Right lobe of liver (tissue), 6 donors: Measurements from ENCODE around the gene CAPS. TPM values are rescaled to one million over a fixed set of nuclear protein-coding genes. Genes with fewer than 3 reads are reported as not detected.
A peak's percentile ranks its signal among the peaks of the same experiment; 100 is the strongest.

Source experiments
- ATAC-seq, 4 donors: fragments of 200-7000 bp; cut with Tn5 transposase; one replicate each; pipeline ENCODE4 v1.9.1; 2020; ENCODE audit warnings: mild to moderate bottlenecking in 4 of 4, moderate library complexity in 4 of 4
- DNase-seq, 3 donors: peaks; one replicate each; pipeline ENCODE4 v3.0.0-alpha.2; 2020
- H3K27ac ChIP-seq, 3 donors: fragments of 200-600 bp; one replicate each; pipeline ENCODE4 v1.8.0; 2022
- H3K27me3 ChIP-seq, 2 donors: fragments of 200-600 bp; one replicate each; pipeline ENCODE4 v1.8.0; 2022
- H3K36me3 ChIP-seq, 4 donors: fragments of 200-600 bp; sonication (generic) in 1 of 4; one replicate each; pipeline versions ENCODE4 v1.5.1 to v1.8.0; 2017 to 2022; ENCODE audit warnings: control low read depth in 1 of 4
- H3K4me1 ChIP-seq, 4 donors: fragments of 200-600 bp; sonication (generic) in 1 of 4; one replicate each; pipeline versions ENCODE4 v1.5.1 to v1.8.0; 2017 to 2022; ENCODE audit warnings: control low read depth in 1 of 4
- H3K4me3 ChIP-seq, 3 donors: fragments of 200-600 bp; one replicate each; pipeline ENCODE4 v1.8.0; 2022
- H3K9me3 ChIP-seq, 4 donors: fragments of 200-600 bp; sonication (generic) in 1 of 4; one replicate each; pipeline versions ENCODE4 v1.5.1 to v1.8.0; 2017 to 2022; ENCODE audit warnings: control low read depth in 1 of 4
- POLR2A ChIP-seq: fragments of 450-650 bp; IDR thresholded peaks from one replicate; pipeline ENCODE4 v1.6.1; 2017; ENCODE audit warnings: antibody characterized with exemption, mild to moderate bottlenecking
- WGBS: methylation state at CpG from one replicate; pipeline ENCODE4 v1.1.6; 2018; ENCODE audit warnings: low coverage, low lambda C conversion rate; ENCODE audit not compliant: insufficient coverage; ENCODE audit errors: missing lambda C conversion rate; 5-methylcytosine and 5-hydroxymethylcytosine counted together
- intact Hi-C, 2 donors: fragments of 100-400 bp; cut with DNase I; formaldehyde crosslinking; loops; one replicate each; pipeline versions ENCODE4 v1.11.2 to v1.14.1; 2022
- total RNA-seq, 6 experiments: library from RNA; depleted of rRNA in 2 of 6; stranded (reverse); fragments of >200 nt in 2 of 6; fragmentation: NEBNext Ultra II Directional in 3 of 6; extraction: Animal tissue kit (Norgen Biotek cat#: 25700) in 3 of 6; gene quantifications; one replicate each; pipeline versions ENCODE4 v1.1.0 to v1.2.4, GENCODE V29; 2016 to 2023
- TF ChIP-seq, protein P1 (sequence below), 4 donors: fragments of 200-600 bp in 3 of 4; fragments of 450-650 bp in 1 of 4; IDR thresholded peaks; one replicate each; pipeline versions ENCODE4 v1.5.1 to v1.8.0; 2016 to 2022; ENCODE audit warnings: antibody characterized with exemption in 4 of 4, mild to moderate bottlenecking in 2 of 4
- donor health status: DM: no; HTN: yes; CAD: no.
- donor health status: DM: no; HTN: no; CAD: no.
- donor health status: DM: no; HTN: no; CAD: no.
- donor health status: DM: no; HTN: yes; CAD: no.
- donor health status: DM: no; HTN: yes; CAD: no.

CAPS gene
- total RNA-seq, 6 experiments from 2014 or later, result 1.1 to 7.9 (median 5.0) TPM

DNA sequence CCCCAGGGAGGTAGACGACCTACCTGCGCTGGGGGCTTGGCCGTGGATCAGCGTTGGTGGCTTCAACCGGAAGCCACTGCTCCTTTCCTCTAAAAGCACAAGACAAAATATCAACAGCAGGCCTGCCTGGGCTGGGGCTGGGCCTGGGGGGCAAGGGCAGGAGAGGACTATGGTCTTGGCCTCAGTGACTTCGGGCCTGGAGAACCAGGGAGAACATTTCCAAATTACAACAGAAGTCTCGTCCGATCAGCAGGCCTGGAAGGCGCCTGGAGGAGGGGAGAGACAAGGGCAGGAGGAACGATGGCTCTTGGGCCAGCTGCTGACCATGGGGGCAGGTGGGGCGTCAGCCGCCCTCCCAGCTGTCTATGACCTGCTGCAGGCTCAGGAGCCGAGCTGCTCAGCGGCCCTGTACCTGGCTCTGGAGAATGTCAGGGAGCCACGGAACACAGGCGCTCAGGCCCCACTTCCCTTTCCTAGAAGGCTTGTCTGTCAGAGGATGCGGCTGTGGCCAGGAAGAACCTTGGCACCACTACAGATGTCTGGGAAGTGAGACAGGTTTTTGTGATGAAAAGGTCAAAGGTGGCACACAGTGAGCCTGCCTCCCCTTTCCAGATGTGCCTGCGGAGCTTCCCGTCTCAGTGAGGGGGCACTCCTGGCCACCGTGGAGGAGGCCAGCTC, 19.5 kb downstream of the CAPS start:
- H3K27me3 ChIP-seq, result no peaks in the 10 kb centered on the region
- intact Hi-C loops, result no loop called here
- TF ChIP-seq POLR2A, result no peak
- TF ChIP-seq, protein P1, sequence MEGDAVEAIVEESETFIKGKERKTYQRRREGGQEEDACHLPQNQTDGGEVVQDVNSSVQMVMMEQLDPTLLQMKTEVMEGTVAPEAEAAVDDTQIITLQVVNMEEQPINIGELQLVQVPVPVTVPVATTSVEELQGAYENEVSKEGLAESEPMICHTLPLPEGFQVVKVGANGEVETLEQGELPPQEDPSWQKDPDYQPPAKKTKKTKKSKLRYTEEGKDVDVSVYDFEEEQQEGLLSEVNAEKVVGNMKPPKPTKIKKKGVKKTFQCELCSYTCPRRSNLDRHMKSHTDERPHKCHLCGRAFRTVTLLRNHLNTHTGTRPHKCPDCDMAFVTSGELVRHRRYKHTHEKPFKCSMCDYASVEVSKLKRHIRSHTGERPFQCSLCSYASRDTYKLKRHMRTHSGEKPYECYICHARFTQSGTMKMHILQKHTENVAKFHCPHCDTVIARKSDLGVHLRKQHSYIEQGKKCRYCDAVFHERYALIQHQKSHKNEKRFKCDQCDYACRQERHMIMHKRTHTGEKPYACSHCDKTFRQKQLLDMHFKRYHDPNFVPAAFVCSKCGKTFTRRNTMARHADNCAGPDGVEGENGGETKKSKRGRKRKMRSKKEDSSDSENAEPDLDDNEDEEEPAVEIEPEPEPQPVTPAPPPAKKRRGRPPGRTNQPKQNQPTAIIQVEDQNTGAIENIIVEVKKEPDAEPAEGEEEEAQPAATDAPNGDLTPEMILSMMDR (IDR thresholded peaks at IDR 0.05), result no peak
- no peaks in the 10 kb centered on the region for H3K9me3 ChIP-seq
- no peak for ATAC-seq
- DNase-seq, result no peak
- no peak overlapping the region for H3K27ac ChIP-seq
- H3K36me3 ChIP-seq, result peaks cover 0 to 36% (median 8%) of the 10 kb centered on the region in 4 donors
- no peak overlapping the region for H3K4me3 ChIP-seq
- H3K4me1 ChIP-seq, result peaks cover 0 to 28% (median 14%) of the 10 kb centered on the region in 4 donors
- WGBS, result 54% methylated on average over 4 of the region's 20 CpGs

DNA sequence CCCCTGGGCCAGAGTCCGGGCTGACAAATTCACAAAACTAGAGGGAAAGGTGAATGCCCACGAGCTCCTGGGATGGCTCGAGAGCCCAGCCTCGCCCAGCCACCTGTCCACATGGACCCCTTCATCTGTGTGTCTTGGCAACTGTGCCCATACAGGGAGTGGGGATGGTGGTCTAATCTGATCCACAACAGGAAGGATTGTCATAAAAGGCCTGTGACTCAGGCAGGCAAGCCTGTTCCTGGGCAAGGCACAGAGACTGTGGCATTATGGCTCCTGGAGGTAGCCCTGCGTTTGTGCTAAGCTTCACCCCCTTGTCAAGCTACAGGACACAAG, 20.0 kb downstream of the CAPS start:
- Histone ChIP-seq H3K4me1 (peaks cover 0 to 28% (median 14%) of the 10 kb centered on the region in 4 donors), H3K4me3 (no peak overlapping the region), H3K27me3 (no peaks in the 10 kb centered on the region), H3K36me3 (peaks cover 0 to 31% (median 4%) of the 10 kb centered on the region in 4 donors), H3K27ac (no peak overlapping the region), H3K9me3 (no peaks in the 10 kb centered on the region)
- intact Hi-C loops, result no loop called here
- whole genome bisulfite sequencing, result 23% methylated on average over 1 of the region's 5 CpGs
- ATAC-seq, result no peak
- no peak for DNase-seq
- TF ChIP-seq, protein P1 (IDR thresholded peaks at IDR 0.05), result no peak
- no peak for TF ChIP-seq POLR2A

DNA sequence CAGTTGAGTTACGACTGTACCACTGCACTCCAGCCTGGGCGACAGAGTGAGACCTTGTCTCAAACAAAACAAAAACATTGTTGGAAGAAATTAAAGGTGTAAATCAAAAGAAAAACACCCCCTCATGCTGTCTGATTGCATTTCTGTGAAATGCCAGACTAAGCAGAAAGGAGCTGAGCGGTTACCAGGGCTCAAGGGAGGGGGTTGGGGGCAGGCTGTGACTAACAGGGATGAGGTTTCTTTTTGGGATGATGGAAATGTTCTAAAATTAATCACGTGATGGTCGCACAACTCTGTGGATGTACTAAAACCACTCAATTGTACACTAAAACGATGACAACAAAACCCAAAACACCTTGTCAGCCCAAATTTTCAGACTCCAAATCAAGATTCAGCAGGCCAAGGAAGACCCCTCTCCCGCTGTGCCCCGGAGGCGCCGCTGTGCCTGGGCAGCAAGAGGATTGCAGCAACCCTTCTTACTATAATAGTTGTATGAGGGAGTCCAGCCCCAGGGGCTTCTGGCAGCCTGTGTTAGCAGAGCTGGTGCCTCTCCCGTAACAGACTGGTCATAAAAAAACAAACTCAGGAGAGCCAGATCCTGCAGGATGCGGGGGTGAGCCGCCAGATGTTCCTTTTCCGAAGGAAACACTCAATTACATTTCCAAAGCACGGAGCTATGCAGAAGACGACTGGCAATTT, 20.9 kb downstream of the CAPS start:
- TF ChIP-seq POLR2A, result no peak
- TF ChIP-seq, protein P1 (IDR thresholded peaks at IDR 0.05), result no peak
- DNase-seq (no peak), ATAC-seq (no peak)
- 55% methylated on average over 10 of the region's 16 CpGs for WGBS
- H3K27me3 ChIP-seq, result no peaks in the 10 kb centered on the region
- peaks cover 0 to 28% (median 14%) of the 10 kb centered on the region in 4 donors for H3K4me1 ChIP-seq
- intact Hi-C loops, result no loop called here
- no peak overlapping the region for H3K4me3 ChIP-seq
- no peak overlapping the region for H3K27ac ChIP-seq
- no peaks in the 10 kb centered on the region for H3K9me3 ChIP-seq
- H3K36me3 ChIP-seq, result peaks cover 0 to 28% (median 4%) of the 10 kb centered on the region in 4 donors

DNA sequence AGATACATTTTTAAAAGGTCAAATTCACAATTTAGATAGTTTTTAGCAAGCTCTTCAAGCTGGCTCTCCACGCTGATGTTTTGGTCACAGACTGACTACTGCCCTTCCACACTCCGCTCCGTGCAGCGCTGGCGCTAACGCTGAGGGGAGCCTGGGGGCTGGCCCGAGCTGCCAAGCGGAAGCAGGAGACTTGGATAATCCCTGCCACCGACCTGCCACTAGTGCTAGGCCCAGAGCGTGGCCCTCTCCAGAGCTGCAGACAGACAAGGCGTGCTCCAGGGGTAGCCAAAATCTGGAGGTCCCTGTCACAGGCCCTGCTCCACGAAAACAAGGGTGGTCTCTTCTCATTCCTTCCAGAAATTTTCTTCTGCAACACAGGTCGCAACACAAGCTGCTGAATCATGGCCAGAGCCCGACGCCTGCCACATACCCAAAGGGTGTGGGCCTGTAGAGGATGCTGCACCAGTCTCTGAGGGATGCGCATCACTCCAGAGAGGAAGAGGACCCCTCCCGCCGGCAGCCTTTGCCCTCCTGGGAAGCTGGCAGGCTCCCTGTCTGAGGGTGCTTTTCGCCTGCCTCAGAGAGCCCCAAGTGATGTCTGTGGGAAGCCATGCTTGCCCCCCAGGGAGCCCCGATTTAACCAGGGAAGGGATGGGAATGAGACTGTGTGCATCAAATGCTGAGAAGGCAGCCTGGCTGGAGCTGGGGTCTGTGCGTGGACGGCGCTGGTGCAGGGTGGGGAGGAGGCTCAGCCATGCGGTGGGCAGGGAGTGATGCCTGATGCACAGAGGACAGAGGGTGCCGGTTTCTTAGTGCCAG, 21.6 kb downstream of the CAPS start:
- Histone ChIP-seq H3K4me3 (no peak overlapping the region), H3K4me1 (peaks cover 0 to 28% (median 14%) of the 10 kb centered on the region in 4 donors), H3K27me3 (no peaks in the 10 kb centered on the region), H3K9me3 (no peaks in the 10 kb centered on the region), H3K27ac (peak overlapping the region in 1 of 3 donors; percentile 80), H3K36me3 (peaks cover 0 to 25% (median 3%) of the 10 kb centered on the region in 4 donors)
- 72% methylated on average over 7 of the region's 25 CpGs for WGBS
- DNase-seq, result no peak
- intact Hi-C loops, result no loop called here
- no peak for TF ChIP-seq POLR2A
- TF ChIP-seq, protein P1 (IDR thresholded peaks at IDR 0.05), result no peak
- ATAC-seq, result no peak
